HG03135 (cell line): ENCODE data around the gene VAMP2.
"Not testable (repeated sequence)": the region's sequence is repeated elsewhere in the genome, so short reads cannot be mapped to it uniquely, and the experiment has no call there.

Experiments used
- ATAC-seq: cut with Tn5 transposase; IDR thresholded peaks from one replicate; pipeline ENCODE4 v1.9.1; 2021; ENCODE audit warnings: mild to moderate bottlenecking, moderate library complexity; ENCODE audit not compliant: unreplicated experiment

VAMP2 gene

GRCh38 chr17:8176197-8176940 is 13.6 kb upstream of the VAMP2 start, which contains the start of gene TMEM107:
Gene TMEM107, minus strand, starts transcription at chr17:8176380. Its CDS starts 94 bp downstream, at chr17:8176286.
- ATAC-seq: peak; percentile 41

DNA sequence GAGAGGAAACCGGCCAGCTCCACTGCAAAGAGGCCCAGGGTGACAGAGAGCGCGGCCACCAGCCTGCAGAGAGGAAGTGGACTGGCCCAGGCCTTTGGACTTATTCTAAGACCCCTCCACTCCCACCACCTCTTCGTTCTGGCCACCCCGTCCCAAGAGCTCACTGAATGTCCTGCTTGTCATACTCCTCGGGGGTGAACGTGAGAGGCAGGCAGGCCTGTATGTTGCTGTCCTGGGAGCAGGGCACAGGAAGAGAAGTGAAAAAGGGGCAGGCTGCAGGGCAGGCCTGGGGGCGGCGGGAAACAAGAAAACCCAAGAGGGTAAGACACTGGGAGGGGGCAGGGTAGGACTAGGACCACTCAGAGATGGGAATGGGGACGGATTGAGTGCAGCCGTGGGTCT is 13.0 kb upstream of the VAMP2 start:
- no peak for ATAC-seq

DNA sequence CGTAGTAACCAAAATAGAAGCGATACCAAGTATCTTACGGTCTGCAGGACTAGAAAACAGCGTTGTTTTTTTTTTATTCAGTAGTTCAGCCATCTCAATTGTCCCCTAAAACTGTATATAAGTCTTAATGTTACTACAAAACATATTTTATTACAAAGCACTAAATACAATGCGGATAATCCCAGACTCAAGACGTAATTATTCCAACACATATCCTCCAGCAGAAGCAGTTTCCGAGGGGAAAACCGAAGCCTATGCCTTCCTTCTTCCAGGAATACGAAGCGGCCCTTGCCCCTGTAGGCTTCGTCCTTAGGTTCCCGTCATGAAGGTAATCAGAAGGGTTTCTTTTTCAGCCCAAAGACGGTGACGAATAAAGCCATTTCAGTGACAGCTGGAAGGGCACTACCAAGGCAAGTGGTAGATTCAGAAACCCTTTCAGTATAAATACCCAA is 11.1 kb upstream of the VAMP2 start:
- no peak for ATAC-seq

GRCh38 chr17:8173056-8173870 is 10.5 kb upstream of the VAMP2 start:
- peak; percentile 65 for ATAC-seq

DNA sequence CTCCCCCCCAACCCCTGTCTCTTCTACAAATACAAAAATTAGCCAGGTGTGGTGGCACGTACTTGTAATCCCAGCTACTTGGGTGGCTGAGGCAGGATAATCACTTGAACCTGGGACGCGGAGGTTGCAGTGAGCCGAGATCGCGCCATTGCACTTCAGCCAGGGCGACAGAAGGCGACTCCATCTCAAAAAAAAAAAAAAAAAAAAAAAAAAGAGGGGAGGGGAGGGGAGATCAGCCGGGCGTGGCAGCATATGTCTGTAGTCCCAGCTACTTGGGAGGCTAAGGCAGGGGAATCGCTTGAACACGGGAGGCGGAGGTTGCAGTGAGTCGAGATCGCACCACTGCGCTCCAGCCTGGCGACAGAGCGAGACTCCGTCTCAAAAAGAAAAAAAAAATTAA is 7.4 kb upstream of the VAMP2 start:
- not testable (repeated sequence) for ATAC-seq

GRCh38 chr17:8167526-8167925 is 4.8 kb upstream of the VAMP2 start:
- no peak for ATAC-seq

GRCh38 chr17:8166731-8167130 is 4.0 kb upstream of the VAMP2 start:
- ATAC-seq: no peak

DNA sequence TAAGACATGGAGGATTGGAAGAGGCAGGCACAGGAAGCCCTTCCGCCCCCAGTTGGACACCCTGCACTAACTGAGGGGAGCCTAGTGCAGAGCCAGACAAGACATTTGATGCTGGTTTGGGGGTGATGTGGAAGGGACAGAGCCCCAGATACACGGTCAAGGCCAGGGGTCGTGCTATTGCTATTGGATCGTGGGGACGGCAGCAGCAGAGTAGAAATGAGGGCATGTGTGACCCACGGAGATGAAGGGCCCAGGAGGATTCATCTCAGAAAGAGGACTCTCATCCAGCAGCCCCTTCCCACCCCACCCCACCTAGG is 2.0 kb upstream of the VAMP2 start:
- ATAC-seq: no peak

GRCh38 chr17:8163978-8164814 is 1.4 kb upstream of the VAMP2 start:
- ATAC-seq: no peak

- ATAC-seq: no peak
Observed at GRCh38 chr17:8162997-8163977, 539 bp upstream of the VAMP2 start.

- no peak for ATAC-seq
Observed at GRCh38 chr17:8161289-8162232, 1.2 kb downstream of the VAMP2 start.

DNA sequence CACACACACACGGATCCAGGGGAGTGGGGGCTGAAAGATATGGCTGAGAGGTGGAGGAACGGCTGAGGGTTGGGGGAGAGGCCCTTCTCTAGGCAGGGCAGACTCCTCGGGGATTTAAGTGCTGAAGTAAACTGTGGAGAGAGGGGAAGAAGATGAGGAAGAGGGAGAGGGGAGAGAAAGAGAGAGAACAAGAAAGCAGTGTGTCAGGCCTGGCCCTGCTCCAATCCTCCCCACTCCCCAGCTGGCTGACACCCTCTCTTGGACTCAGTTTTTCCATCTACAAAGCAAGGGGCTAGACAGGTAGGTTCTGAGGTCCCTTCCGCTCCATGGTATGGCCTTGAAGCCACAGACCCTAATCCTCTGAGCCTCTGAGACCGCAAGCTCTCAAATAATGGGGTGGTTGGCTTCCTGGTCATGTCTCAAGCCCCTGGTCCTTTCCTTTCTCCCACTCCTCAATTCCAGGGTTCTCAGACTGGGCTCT is 2.0 kb downstream of the VAMP2 start:
- no peak for ATAC-seq

DNA sequence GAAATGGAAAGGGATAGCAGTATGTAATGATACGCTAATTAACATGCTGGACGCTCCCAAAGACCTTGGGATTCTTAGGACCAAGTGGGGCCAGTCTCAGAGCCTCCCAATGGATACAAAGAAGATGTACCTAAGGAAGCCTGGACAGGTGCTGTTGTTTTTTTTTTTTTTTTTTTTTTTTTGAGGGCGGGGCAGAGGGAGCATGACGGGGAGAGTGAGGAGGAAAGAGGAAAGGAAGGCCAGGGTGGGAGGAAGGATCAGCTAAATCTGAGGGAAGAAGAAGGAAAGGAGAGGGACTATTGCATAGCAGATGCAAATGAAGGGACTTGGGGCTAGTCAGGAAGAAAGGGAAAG is 2.5 kb downstream of the VAMP2 start:
- ATAC-seq: no peak

DNA sequence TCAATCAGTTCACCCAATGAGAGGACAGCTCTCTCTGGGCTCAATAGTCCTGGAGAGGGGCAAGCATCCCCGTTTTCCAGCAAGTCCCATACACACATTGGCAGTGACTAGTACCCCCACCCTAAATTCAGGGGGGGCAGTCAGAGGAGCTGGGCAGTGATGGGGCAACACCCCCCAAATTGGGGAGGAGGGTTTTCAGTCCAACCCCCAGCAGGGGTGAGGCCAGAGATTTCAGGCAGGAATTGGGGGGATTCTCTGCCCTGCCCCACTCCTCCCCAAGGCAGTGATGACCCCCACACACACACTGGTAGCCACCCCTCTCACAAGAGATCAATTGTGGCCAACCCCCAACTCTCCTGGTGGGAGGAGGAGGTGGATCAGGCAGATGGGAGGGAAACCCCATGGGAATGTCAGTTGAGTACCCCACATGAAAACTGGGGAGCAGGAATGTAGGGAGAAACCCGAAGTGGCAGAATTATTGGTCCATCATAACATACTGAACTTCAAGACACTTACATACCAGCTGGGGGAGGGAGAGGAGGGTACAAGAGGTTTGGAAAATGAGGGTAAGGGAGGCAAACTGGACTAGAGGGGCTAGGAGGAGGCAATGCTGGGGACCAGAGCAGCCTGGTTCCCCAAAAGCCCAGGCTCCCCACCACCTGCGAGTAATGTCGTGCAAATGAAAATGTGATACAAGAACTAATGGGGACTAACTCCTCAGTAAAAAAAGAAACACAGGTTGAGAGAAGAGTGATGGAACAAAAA is 3.1 kb downstream of the VAMP2 start:
- ATAC-seq: no peak

DNA sequence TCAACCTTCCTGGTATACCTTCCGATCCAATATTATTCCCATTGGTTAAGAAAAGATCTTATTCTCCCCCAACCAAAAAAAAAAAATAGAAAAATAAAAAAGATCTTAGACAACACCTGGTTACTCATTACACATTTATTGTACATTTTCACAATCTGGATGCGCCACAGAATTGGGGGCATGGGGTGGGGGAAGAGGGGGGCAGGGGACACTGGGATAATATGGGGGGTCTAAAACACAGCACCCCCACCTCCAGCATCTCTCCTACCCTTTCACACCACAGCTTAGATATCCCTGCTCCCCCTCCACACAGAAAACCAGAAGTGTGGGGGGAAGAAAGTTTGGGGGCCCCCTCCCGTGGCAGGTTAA is 3.7 kb downstream of the VAMP2 start:
- no peak for ATAC-seq

GRCh38 chr17:8158267-8159031 is 4.3 kb downstream of the VAMP2 start:
- no peak for ATAC-seq

DNA sequence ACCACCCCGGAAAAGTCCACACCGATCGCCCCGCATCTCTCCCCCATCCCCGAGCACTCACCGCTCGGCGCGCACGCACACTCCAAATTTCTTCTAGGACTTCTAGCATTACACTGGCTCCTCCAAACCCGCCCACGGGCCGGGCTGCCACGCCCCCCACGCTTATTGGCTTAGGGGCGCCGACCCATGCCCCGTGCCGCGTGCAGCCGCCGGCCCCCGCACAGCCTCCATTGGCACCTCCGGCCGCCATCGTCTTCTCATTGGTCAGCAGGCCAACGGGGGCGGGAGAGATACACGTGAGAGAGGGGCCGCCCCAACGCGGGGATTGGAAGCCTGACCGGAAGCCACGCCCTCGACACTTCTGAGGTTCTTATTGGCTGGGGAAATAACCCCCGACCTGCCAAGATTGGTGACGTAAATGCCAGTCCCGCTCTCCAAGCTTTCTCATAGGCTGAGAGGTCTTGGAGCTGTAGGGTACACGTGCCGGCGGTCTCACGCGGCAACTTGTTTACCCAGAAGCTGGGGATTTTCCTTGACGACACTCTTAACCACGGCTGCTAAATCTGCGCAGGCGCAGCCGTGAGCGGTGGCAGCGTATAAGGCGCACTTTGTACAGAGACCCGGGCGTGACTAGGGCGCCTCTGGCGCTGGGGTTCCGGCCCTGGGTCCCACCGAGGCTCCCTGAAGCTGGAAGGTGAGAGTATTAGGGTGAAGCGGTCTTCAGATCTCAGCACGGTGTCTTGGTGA is 6.3 kb downstream of the VAMP2 start:
- peak; percentile 70 for ATAC-seq
